T-helper 22 cell (primary cell): ENCODE results near the gene RFX4.
"Not testable (repeated sequence)": the region's sequence is repeated elsewhere in the genome, so short reads cannot be mapped to it uniquely, and the experiment has no call there.

Experiments
- DNase-seq: peaks from one replicate; pipeline ENCODE4 v3.0.0-alpha.2; 2020; ENCODE audit warnings: low read depth

RFX4 gene

DNA sequence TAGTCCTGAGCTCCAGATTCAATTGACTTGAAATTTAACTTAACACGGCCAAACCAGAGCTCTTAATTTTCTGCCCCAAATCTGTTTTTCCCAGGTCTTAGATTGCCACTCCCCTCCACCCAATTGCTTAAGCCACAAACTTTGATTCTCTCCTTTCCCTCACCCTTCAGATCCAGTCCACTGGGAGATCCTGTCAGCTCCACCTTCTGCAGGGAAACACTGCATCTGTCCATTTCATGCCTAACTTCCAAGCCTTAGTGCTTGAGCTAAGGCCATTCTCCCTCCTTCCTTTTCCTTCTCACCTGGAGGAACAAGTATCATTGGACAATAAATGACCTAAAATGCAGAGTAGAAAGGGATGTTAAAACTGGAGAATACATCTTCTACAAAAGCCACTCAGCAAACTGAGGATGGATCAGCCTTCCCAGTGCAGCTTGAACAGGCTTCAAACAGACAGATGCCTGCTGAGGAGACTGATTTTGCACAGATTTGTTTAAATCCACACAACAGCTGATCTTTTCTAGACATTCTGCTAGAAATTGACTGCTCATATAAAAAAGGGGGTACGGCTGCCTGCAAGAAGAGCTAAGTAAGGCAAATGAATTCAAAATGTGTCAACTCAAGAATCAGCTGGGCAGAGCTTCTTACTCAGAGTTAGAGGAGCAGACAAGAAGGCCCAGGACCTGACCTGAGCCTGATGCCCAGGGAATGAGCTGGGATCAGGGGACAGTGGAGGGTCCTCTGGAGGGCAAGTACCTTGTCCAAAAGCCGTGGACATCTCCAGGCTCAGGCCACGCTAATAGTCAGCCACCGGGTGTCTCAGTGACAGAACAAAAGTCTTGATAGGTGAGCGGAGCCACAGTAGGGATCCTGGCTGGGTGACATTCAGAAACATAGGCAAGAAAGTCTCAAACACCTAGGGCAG lies 110.4 kb downstream of the RFX4 start:
- DNase-seq = no peak

DNA sequence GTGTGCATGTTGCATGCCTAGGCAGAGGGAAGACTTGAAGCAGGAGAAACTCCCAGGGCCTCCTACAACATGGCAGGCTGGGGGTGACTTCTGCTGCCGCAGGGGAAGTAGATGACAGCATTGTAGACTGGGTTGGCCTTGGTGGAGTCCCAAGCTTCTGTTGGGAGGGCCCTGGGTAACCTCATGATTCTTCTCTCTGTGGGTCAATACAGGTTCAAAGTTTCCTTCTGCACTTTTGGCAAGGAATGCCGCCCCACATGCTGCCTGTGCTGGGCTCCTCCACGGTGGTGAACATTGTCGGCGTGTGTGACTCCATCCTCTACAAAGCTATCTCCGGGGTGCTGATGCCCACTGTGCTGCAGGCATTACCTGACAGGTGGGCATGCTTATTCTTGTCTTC lies 113.3 kb downstream of the RFX4 start:
- DNase-seq = no peak

DNA sequence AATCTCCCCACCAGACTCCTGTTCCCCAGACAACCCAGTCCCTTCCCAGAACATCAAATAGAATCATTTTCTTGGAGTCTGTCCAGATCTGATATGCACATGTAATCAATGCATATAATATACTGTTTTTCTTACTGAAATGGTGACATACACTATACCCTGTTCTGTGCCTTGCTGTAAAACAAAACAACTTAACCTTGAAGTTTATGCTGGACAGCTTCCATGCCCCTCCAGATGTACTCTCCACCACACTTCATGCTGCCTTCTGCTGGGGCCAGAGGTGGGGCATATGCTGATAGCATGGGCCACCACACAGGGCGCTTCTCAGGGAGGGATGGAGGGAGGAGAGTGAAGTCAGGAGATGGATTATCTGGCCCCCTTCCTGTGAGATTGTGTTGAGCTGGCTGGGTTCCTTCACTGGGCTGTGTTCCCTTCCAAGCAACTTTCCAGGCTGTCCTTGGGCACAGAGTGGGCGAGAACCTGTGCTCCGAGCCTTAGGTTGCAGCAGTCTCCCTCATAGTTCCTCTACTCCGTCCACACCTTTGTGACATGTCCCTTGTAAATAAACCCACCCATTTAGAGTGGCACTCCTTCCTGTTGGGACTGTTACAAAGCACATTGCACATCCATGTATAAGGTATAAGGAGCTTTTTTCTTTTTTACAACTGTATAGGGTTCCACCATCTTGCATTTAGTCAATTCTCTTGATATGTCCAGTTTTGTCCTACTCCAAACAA lies 114.0 kb downstream of the RFX4 start:
- DNase-seq = no peak

DNA sequence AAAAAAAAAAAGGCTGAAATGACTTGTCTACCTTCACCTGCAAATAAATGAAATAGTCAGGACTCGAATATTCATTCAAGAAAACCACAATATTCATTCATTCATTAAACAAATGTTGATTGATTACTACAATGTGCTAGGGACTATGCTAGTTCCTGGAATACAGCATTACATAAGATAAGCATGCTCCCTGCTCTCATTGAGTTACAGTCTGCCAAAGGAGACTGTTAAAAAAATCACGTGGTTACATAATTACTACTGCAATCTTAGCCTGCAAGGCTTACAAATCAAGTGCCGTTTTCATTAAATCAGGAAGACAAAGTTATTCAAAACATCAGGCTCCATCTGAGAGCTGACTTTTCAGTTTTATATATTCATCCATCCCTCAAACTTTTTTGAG lies 121.3 kb downstream of the RFX4 start:
- no peak for DNase-seq

DNA sequence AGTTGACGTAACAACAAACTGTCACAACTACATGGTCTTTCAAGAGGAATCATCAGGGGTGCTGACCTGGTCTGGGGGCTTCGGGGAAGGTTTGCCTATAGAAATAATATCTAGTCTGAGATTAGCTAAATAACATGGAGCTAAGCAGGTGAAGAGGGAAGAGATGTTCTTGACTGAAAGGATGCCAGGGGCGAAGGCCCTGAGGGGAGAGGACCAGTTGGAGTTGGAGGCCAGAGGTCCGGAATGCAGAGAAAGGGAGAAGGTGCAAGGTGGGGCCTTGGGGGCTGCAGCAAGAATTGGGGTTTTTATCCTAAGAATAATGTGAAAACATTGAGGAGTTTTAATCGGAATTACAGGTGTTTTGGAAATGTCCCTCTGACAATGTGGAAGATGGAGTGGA lies 123.2 kb downstream of the RFX4 start:
- DNase-seq = no peak

DNA sequence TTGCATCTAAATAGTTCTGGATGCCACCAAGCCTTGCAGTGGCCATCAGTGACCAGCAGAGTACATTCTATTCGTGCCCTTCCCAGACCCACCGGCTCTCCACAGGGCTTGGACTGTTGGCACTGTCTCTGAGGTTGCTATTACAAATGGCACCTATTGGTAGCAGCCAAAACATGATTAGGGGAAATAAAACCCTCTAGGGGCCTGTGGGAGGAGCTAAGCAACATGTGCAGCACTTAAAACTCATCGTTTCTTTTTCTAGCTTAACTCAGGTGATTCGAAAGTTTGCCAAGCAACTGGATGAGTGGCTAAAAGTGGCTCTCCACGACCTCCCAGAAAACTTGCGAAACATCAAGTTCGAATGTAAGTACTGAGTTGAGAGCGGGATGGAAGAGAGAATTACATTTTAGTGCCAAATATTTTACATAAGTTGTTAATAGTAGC lies 126.3 kb downstream of the RFX4 start:
- DNase-seq = no peak

DNA sequence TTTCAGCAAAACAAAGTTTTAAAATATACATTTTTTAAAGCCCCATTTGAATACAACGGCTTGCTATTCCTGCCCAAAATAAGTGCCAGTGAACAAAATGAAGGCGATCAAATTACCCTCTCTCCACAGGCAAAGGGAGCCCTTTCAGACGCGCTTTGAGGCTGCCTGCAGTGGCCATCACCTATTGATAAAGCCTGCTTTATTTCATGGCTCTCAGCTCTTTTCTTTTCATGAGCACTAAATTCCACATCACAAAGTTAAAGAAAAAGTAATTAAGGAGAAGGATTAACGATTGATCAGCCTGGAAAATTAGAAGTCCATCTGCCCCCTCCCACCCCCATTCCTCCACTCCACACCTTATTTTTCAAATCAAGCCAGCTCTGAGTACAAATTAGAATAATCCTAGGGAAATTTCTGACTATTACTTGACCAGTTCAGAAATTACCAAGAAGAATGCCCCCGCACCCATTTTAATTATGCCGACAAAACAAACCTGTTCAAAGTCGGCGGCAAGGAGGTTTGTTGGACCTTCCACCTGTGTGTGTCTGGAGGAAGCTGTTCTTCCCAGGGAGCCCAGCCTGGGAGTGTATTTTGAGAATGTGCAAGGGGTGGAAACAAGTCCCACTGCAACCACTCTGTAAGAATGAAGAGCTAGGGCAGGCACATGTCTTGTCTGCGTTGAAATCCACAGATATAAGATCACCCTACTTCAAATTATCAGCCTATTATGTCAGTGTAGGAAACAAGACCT lies 127.5 kb downstream of the RFX4 start:
- DNase-seq = no peak

DNA sequence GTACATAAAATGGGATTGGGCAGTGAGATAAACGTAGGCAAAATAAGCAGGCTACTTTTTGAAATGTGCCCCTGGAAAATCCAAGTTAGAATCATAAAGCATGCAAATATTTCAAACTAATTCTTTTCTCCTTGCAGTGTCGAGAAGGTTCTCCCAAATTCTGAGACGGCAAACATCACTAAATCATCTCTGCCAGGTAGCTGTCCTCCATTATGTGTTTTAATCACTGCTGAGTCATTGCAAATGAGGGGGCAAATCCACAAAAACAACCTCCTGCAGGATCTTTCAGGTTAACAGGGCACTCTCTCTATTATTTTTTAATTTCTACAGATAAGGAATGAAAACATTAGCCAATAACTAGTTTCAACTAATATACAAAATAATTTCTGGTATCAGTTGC lies 128.5 kb downstream of the RFX4 start:
- no peak for DNase-seq

DNA sequence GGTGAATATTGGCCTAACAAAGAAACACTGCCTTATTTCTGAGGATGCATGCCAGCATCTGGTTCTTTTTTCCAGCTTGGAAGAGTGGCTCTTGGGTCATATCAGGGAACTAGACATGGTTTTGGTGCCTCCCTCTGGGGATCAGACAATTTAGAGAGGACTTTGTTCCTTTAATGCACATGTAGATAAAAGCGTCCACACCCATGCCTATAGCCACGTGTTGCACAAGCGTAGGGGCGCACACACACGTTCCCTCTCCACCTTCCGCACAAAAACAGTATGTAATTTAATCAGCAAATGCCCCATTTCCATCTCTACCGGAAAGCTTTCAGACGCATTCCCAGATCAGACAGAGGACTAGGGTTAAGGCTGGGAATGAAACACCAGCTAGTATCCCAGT lies 130.0 kb downstream of the RFX4 start:
- DNase-seq = no peak

DNA sequence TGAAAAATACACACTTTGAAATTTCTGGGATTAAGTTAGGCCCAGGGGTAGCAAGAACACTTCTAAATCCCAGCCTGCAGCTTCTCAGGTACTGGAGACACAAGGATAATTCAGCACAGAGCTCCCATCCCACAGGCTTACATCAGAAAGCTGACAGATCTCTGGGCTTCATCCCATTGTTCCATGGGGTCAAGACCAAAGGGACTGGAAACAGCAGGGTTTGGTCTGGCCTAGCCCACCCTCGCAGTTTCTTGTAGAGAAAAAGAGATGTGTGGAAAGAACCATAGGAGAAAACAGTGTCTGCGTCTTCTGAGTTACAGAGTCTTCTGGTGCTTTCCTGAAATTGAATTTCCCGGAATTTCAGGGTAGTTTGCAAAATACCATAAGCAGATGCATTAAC lies 132.1 kb downstream of the RFX4 start:
- DNase-seq = no peak

DNA sequence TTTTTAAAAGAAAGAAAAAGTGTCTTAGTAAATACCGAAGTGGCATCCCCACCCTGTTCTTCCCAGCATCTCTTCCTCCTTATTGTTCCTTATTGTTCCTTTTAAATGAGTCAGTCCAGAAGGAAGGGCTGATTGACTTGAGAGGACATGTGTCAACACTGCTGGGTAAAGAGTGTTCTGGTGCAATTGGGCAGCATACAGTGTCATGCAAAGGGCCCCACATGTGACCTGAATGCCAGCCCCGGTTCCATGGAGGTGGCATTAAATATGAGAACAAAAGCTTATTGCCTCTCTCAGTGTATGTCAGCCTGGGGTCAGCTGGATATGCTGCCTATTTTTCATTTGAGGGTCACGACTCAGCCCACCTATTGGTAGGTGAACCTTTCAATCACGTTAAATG lies 132.8 kb downstream of the RFX4 start:
- DNase-seq = no peak

DNA sequence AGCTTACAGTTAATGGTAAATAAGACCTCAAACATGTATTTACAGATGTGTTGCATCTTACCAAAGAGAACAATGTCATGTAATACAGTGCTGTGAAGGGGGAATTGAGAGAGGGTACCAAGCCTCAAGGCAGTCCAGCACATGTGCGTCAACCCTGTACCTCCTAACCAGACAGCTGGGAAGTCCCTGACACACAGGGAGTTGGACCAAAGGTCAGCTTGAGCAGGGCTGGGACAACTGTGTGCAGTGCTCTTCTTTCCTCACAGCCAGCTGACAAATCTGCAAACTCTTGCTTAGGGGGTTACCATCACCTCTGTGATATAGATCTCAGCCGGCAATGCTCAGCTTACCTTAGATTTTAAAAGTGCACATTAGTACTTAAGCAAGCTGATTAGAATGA lies 134.9 kb downstream of the RFX4 start:
- no peak for DNase-seq

DNA sequence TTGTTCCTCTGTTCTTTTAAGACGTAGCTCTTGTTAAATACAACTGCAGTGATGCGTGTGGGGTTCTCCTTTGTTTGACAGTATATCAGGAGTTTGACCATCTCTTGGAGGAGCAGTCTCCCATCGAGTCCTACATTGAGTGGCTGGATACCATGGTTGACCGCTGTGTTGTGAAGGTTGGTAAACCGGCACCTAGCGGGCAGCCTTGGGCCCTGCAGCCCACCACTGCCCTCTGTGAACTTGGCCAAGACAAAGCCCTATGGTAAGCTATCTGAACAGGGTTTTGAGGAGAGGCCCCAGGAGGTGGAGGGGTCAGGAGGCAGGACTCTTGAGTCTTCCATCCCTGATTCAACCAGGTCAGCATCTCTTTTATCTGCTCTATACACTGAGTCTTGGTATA lies 137.1 kb downstream of the RFX4 start:
- DNase-seq = no peak

DNA sequence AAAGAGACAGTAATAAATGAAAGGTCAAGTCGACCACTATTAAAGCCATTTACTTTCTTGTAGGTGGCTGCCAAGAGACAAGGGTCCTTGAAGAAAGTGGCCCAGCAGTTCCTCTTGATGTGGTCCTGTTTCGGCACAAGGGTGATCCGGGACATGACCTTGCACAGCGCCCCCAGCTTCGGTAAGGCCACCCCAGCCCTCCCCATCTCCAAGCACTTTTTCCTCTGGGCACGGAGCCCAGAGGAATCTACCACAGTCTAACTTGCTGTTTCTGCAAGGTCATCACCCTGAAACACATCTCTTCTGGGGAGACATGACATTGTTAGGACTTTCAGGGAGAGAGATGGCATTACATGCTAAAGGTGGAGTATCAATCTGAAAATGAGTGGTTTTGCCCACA lies 137.9 kb downstream of the RFX4 start:
- DNase-seq = no peak

DNA sequence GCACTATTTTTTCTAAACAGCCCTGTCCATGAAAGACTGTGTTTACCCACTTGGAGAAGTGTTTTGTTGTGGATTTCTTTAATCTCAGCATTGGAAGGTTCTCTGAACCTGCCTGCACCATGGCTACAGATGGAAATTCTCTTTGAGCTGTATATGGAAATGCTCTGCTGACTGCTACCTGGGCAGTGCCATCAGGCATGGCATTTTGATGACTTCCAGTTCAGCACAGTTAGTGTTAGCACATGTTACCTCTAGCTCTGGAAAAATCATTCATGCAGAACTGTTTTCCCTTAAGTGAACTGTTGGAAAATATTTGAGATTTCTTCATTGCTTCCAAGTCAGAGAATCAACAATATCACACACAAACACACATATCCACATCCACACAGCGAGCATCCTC lies 139.1 kb downstream of the RFX4 start:
- no peak for DNase-seq

DNA sequence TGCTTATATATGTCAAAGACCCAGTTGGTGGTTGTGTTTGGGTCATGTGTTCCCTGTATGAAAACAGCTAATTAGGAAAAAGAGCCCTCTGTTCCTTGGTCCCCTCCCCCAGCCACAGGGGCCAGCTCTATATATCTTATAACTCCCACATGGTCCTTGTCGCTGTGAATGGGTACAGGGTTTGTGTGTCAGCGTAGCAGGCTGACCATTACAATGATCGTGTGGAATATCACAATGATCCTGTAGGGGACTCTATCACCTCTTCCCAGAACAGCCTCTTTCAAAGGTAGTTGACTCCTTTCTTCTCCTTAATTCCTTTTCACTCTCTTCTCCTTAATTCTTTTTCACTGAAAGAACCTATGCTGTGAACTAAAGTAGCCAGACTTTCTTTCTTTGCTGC lies 140.0 kb downstream of the RFX4 start:
- DNase-seq = no peak

DNA sequence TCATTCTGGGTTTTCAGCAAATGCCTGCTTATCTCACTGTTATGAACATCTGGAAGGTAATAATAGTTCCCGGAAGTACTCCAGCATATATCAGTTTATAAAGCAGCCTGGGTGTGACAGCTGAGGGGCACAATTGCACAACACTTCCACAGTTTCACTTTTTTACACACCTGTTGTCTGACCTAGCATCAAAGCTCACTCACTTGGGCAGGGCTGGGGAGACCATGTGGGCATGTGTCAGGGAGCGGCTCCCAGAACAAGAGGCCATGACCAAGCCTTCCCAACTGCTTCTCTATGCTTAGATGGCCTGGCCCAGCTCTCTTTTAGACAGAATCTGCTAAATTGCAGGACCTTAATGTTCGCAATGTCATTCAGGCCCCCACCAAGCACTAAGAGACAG lies 140.6 kb downstream of the RFX4 start:
- DNase-seq = no peak

DNA sequence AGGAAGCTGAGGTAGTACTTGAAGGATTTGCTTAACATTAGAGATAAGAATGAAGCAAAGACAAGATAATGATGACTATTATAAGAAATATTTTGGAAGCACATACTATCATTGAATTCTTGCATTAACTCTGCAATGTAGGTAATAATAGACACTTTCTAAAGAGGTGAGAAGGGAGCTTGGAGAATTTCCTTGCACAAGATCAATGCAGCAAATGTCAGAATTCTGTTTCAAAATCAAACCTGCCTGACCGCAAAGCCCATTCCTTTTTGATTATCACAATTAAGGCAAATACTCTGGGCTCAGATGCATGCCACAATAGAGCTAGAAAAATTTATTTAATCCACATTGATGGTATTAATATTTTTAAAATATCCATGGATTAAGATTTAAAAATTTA lies 141.3 kb downstream of the RFX4 start:
- no peak for DNase-seq

DNA sequence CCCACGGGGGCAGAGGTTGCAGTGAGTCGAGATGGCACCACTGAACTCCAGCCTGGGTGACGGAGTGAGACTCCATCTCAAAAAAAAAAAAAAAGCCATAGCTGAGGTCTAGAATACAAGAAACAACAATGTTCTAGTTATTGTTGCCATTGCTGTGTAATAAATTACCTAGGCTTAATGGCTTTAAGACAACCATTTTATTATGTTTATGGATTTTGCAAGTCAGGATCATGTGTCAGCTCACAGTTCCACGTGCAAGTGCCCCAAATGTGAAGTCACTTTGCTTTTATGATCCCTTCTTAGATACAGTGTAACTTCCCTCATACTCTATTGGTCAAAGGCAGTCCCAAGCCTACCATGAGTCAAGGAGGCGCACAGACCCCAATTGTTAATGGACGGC lies 142.1 kb downstream of the RFX4 start:
- no peak for DNase-seq

DNA sequence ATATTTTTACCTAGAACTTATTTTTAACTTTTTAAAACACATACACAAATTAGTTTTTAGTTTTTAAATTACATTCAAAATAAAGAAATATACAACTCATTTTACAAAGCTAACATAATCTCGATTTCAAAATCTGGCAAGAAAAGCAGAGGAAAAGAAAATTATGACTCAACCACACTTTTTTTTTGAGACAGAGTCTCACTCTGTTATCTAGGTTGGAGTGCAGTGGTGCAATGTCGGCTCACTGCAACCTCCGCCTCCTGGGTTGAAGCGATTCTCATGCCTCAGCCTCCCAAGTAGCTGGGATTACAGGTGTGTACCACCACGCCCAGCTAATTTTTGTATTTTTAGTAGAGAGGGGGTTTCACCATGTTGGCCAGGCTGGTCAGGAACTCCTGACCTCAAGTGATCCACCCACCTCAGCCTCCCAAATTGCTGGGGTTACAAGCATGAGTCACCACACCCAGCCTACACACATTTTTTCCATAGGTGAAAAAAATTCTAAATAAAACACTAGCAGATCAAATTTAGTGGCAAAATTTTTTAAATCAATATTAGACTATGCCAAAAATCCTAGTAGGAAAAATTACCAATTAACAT lies 143.9 kb downstream of the RFX4 start:
- DNase-seq = not testable (repeated sequence)

DNA sequence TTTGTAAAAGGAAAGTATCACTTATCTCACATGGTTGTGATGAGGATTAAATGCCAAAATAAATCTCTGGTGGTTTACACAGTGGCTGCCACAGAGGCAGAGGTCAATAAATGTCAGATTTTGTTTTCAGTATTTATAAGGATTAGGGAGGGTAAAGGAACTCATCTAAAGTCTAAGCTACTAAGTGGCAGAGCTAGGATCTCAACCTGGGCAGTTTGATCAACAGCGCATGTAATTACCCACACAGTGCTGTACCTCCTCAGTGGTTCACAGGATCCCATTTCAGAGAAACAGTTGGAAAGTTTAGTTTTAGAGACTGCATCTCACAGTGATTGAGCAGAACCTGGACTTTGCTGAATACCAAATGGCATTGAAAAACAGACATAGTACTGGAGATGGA lies 146.8 kb downstream of the RFX4 start:
- DNase-seq = no peak

DNA sequence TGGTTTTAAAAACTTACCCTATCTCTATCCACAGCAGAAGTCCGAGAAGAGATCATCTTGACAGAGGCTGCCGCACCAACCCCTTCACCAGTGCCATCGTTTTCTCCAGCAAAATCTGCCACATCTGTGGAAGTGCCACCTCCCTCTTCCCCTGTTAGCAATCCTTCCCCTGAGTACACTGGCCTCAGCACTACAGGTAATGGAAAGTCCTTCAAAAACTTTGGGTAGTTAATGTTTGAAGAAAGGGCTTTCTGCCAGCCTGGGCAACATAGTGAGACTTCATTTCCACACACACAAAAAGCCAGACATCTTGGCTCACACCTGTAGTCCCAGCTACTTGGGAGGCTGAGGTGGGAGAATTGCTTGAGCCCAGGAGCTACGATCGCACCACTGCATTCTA lies 150.1 kb downstream of the RFX4 start:
- no peak for DNase-seq
